Large intestine (tissue), 3 donors: Measurements from ENCODE around the gene RAB6B. TPM values are rescaled to one million over a fixed set of nuclear protein-coding genes. Genes with fewer than 3 reads are reported as not detected.

Source experiments
- DNase-seq, 2 donors: peaks; one replicate each; pipeline versions ENCODE4 v3.0.0 to v3.0.0-alpha.2; 2013
- H3K27ac ChIP-seq: one replicate; pipeline ENCODE4 v1.5.1; 2013; ENCODE audit warnings: low read length
- H3K27me3 ChIP-seq: 2 replicates; pipeline ENCODE4 v1.6.1; 2013; ENCODE audit warnings: low read length; ENCODE audit not compliant: control insufficient read depth, insufficient read depth
- H3K36me3 ChIP-seq: 2 replicates; pipeline ENCODE4 v1.6.1; 2013; ENCODE audit warnings: low read length; ENCODE audit not compliant: control insufficient read depth, insufficient read depth
- H3K4me1 ChIP-seq: one replicate; pipeline ENCODE4 v1.6.1; 2013; ENCODE audit warnings: low read length; ENCODE audit not compliant: control insufficient read depth, insufficient read depth
- H3K4me3 ChIP-seq: one replicate; pipeline ENCODE4 v1.5.1; 2013; ENCODE audit warnings: low read length
- H3K9me3 ChIP-seq: one replicate; pipeline ENCODE4 v1.6.1; 2013; ENCODE audit warnings: mild to moderate bottlenecking, low read depth, low read length, moderate library complexity; ENCODE audit not compliant: control insufficient read depth
- WGBS: methylation state at CpG from one replicate; pipeline ENCODE4 v1.1.5; 2013; ENCODE audit warnings: low lambda C conversion rate; ENCODE audit not compliant: insufficient coverage; 5-methylcytosine and 5-hydroxymethylcytosine counted together
- polyA plus RNA-seq: library from polyadenylated mRNA; unstranded; fragments of 120-200 nt; gene quantifications from one replicate; pipeline ENCODE4 v1.2.1, GENCODE V29; 2013

The RAB6B gene
- polyA plus RNA-seq, 1 donor = 8.8 TPM

DNA sequence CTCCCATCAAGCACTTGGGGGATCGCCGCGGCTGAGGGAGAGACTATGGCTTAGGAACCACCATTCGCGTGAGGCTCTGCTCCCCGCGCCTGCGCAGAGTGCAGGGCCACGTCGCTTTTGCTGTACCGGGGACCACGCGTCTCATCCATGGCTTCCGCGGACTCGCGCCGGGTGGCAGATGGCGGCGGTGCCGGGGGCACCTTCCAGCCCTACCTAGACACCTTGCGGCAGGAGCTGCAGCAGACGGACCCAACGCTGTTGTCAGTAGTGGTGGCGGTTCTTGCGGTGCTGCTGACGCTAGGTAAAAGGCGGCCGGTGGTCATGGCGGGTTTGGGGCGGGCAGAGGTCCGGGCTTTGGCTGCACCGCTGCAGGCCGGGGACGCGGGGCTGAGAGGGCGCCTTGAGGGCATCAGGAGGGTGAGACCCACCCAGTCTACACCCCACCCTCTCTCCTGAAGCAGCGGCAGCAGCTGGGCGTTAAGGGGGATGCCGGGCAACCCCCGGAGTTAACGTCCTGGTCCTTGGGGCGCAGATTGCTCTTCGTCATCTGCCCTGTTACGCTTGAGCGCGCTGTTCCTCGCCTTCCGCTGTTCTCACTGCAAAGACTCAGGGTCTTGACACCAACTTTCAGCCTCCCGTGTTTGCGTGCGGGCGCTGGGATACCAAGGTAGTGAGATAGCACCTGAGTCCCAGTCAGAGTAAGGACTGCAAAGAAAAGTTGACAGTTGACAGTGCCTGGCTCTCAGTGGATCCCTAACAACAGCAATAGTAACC lies 89.8 kb downstream of the RAB6B start, which contains the start of gene SRPRB:
SRPRB (plus strand) TSS at position 114 of the 774 bp plus-strand sequence; CDS start at position 148, 34 bp downstream.
- Histone ChIP-seq H3K27ac (peak within 1 kb of the TSS; percentile 68), H3K27me3 (peaks cover 5% of the 10 kb centered on the region), H3K4me3 (peak within 1 kb of the TSS; percentile 90), H3K9me3 (no peaks in the 10 kb centered on the region), H3K4me1 (no peaks in the 10 kb centered on the region), H3K36me3 (peaks cover 16% of the 10 kb centered on the region)
- no CpG with 5 or more reads among the region's 53 CpGs for WGBS
- peak; percentile 94 for DNase-seq

DNA sequence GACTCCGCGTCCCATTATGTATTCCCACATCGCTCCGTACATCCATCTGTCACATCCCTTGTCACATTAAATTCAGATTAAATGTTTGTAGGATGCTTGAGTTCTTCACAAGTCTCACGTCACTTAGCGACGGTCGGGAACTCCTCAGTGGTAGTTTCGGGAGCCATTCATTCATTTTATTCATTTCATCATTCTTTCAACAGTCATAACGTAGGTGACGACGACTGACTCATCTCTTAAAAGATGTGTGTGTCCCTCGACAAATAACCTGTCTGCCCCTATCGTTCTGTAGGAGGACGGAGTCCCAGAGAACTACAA lies 90.3 kb downstream of the RAB6B start:
- Histone ChIP-seq H3K4me3 (peak overlapping the region; percentile 90), H3K36me3 (peaks cover 12% of the 10 kb centered on the region), H3K9me3 (no peaks in the 10 kb centered on the region), H3K4me1 (no peaks in the 10 kb centered on the region), H3K27me3 (peaks cover 8% of the 10 kb centered on the region), H3K27ac (no peak overlapping the region)
- no CpG with 5 or more reads among the region's 15 CpGs for WGBS
- DNase-seq = no peak

DNA sequence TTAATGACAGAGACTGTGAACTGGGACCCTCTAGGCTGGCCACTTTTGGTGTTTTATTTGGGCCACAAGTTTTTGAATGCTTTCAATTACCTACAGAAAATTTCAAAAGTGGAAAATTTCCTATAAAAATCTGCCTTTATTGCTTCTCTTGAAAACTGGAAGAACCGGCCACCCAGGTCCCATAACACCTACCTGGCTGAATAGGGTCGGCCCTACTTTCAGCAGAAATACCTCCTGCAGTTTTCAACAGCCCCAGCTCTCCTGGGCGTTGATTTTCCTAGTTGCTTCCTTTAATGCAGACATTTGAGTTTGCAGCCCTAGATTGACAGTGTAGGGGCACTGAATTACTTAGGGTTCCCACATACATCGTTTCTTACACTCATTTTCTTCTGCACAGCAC lies 90.8 kb downstream of the RAB6B start:
- Histone ChIP-seq H3K4me3 (peak overlapping the region; percentile 90), H3K27ac (no peak overlapping the region), H3K4me1 (no peaks in the 10 kb centered on the region), H3K9me3 (no peaks in the 10 kb centered on the region), H3K36me3 (peaks cover 8% of the 10 kb centered on the region), H3K27me3 (peaks cover 9% of the 10 kb centered on the region)
- WGBS = 33% methylated on average over 1 of the region's 4 CpGs
- DNase-seq = no peak

DNA sequence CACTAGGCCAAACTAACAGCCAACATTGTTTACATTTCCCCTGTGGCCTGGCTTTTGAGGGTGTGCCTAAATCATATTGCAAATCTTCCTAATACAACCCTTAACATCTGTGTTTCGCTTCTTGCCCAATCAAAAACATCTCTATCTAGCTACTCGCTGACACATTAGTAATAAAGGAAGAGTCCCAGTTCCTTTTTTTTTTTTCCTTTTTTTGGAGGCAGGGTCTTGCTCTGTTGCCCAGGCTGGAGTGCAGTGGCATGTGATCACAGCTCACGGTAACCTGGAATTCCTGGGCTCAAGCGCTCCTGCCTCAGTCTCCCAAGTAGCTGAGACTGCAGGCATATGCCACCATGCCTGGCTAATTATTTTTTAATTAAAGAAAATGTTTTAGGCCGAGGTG lies 92.2 kb downstream of the RAB6B start:
- H3K27me3 ChIP-seq = peaks cover 9% of the 10 kb centered on the region
- peaks cover 7% of the 10 kb centered on the region for H3K36me3 ChIP-seq
- no peaks in the 10 kb centered on the region for H3K4me1 ChIP-seq
- DNase-seq = no peak
- WGBS = no CpG with 5 or more reads among the region's 5 CpGs
- no peak overlapping the region for H3K4me3 ChIP-seq
- H3K9me3 ChIP-seq = no peaks in the 10 kb centered on the region
- no peak overlapping the region for H3K27ac ChIP-seq

DNA sequence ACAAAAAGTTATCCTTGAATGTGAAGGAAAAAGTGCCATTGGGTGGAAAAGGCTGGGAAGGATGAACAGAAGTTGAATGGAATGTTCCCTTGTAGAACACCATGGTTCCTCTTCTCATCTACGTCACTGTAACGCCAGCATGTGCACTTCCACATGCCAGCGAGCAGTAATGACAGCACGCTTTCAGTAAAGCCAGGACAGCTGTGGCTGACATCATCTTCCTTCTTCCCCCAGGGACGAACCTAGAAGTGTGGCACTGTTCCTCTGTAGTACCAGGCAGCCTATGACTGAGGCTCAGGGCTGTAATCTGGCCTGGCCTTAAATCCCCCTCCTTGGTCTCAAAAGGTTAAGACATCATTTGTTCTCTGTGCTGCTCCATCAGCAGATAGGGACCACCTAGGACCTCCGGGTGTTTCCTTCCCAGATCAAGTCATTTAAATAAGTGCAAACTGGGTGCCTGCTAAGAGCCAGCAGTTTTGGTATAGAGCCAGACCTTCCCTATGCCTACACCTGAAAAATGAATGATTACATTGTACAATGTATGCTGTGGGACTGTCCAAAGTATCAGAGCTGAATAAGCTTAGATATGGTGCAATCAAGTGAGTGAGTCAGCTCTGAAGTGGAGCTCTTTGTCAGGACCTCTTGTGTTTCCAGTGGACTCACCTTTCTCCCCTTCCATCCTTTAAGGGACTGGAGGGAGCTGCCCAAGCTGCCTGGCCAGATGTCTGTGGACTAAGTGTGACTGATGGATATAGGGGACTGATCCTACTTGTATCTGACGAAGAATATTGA lies 95.7 kb downstream of the RAB6B start:
- peak in 1 of 2 donors; percentile 23 for DNase-seq
- Histone ChIP-seq H3K27me3 (peaks cover 9% of the 10 kb centered on the region), H3K36me3 (no peaks in the 10 kb centered on the region), H3K4me3 (no peak overlapping the region), H3K4me1 (no peaks in the 10 kb centered on the region), H3K27ac (no peak overlapping the region), H3K9me3 (no peaks in the 10 kb centered on the region)
- no CpG with 5 or more reads among the region's 7 CpGs for WGBS

DNA sequence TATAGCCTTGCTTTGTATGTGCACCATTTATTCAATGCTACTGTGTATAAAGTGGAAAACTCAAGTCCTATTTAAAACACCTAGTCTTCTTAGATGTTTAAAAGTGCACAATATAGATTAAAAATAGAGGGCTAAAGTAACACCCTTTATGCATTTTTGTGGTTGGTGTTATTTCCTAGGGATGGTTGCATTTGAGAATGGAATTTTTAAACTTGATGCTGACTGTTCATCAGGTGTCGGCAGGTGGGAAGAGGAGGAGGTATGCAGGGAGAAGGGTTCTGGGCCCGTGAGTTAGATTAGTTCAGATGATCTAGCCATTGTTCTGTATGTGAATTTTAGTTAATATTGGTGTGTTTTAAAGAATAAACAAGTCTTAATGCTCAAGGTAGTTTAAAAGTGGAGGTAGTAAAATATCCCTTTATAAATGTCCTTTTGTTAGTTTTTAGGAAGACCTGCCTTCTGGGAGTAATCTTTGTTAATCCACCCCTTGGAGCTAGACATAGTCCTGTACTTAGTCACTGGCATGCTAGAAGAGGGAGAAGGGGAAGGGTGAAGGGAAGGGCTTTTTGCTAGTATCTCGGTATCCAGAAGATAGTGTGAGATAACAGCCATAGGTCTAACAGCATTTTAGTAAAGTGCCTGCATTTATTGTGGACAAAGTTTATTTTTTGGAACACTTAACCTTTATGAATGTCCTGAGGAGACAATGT lies 98.1 kb downstream of the RAB6B start:
- no peak overlapping the region for H3K27ac ChIP-seq
- DNase-seq = no peak
- H3K4me3 ChIP-seq = no peak overlapping the region
- 80% methylated on average over 1 of the region's 3 CpGs for WGBS
- H3K9me3 ChIP-seq = no peaks in the 10 kb centered on the region
- no peaks in the 10 kb centered on the region for H3K36me3 ChIP-seq
- peaks cover 9% of the 10 kb centered on the region for H3K27me3 ChIP-seq
- no peaks in the 10 kb centered on the region for H3K4me1 ChIP-seq

DNA sequence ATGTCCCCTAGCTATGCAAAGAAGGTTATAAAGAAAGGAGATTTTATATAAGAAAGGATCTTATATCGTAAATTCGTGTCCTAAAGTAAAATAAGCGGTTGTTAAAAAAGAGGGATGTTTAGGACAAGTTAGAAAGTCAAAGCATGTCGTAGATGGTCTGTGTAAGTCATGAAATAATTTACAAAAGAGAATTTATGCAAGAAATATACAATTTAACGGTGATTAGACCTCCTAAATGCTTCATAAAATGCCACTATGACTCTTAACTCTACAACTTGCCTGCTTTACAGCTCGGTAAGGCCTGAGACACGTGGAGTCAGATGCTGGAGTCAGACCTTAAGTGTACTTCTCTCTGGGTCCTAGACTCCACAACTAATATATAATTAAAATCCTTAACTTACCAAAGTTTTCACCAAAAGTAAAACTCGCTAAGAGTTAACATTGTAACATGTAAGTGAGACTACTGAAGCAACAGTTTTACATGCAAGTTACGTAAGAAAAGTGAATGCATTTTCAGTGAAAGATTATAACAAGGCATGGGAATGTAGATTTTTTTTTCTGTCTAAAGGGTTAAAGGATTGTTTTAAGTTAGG lies 103.4 kb downstream of the RAB6B start:
- no peaks in the 10 kb centered on the region for H3K9me3 ChIP-seq
- no peaks in the 10 kb centered on the region for H3K27me3 ChIP-seq
- no peak overlapping the region for H3K4me3 ChIP-seq
- H3K27ac ChIP-seq = no peak overlapping the region
- DNase-seq = no peak
- 72% methylated on average over 5 of the region's 9 CpGs for WGBS
- no peaks in the 10 kb centered on the region for H3K36me3 ChIP-seq
- H3K4me1 ChIP-seq = no peaks in the 10 kb centered on the region

DNA sequence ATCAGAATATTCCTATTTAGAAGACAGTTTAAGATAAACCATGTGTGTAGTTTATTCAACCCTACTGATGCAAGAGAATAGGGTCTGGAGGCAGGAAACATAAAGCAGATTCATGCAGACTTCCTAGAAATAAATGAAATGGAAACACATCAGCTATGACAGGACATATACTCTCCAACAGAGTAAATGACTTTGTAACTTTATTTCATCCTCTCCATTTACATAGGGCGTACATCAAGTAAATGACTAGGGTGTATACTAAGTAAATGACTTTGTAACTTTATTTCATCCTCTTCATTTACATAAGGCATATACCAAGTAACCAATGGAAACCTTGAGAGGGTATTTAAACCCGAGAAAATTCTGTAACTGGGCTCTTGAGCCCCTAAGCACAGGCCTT lies 107.7 kb downstream of the RAB6B start:
- Histone ChIP-seq H3K9me3 (peaks cover 7% of the 10 kb centered on the region), H3K36me3 (no peaks in the 10 kb centered on the region), H3K4me1 (no peaks in the 10 kb centered on the region), H3K4me3 (no peak overlapping the region), H3K27me3 (peaks cover 10% of the 10 kb centered on the region), H3K27ac (no peak overlapping the region)
- DNase-seq = no peak
- WGBS = no CpG with 5 or more reads among the region's 2 CpGs

DNA sequence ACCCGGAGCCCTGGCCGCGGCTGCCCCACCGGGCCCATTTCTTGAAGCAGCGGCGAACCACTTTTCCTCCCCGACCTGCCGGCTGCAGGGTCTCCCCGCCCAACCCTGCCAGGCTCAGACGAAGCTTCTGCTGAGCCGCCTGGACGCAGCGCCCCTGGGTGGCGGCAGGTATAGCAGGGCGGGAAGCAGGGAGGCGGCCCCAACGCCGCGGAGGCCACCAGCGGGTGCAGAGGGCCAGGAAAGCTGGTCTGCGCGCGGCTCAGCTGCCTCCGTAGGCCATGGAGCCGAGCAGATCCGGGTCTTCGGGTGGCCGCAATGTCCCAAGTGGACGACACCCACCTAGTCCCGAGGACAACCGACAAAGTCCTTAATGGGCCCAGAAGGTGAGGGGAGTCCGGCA lies 111.9 kb downstream of the RAB6B start:
- no peaks in the 10 kb centered on the region for H3K4me1 ChIP-seq
- H3K27me3 ChIP-seq = peaks cover 13% of the 10 kb centered on the region
- DNase-seq = no peak
- H3K27ac ChIP-seq = no peak overlapping the region
- no peak overlapping the region for H3K4me3 ChIP-seq
- no peaks in the 10 kb centered on the region for H3K36me3 ChIP-seq
- no CpG with 5 or more reads among the region's 32 CpGs for WGBS
- peaks cover 7% of the 10 kb centered on the region for H3K9me3 ChIP-seq

DNA sequence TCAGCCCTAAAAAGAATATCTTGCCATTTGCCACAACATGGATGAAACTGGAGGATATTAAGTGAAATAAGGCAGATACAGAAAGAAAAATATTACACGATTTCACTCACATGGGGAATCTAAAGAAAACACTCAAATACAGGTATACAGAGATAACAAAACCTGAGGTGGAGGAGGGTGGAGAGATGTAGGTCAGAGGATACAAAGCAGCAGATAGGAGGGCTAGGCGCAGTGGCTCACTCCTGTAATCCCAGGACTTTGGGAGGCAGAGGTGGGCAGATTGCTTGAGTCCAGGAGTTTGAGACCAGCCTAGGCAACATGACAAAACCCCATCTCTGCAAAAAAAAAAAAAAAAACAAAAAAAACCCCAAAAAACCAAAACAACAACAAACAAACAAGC lies 113.2 kb downstream of the RAB6B start:
- no peak overlapping the region for H3K4me3 ChIP-seq
- H3K27ac ChIP-seq = no peak overlapping the region
- H3K9me3 ChIP-seq = peaks cover 7% of the 10 kb centered on the region
- no peak for DNase-seq
- H3K4me1 ChIP-seq = no peaks in the 10 kb centered on the region
- peaks cover 13% of the 10 kb centered on the region for H3K27me3 ChIP-seq
- no peaks in the 10 kb centered on the region for H3K36me3 ChIP-seq
- 83% methylated on average over 1 of the region's 2 CpGs for WGBS
